BJ (cell line): ENCODE results near the gene DOCK8. TPM values are rescaled to one million over a fixed set of nuclear protein-coding genes. Genes with fewer than 3 reads are reported as not detected.

Experiments
- CTCF ChIA-PET: fragments of 350-600 bp; formaldehyde crosslinking; extraction: SDS; loops from one replicate; lab custom pipeline; 2021; ENCODE audit warnings: antibody characterized with exemption, inconsistent platforms; lab: Yijun Ruan, JAX
- POLR2A ChIA-PET: fragments of 300-600 bp; sonication (Branson Sonifier 250); formaldehyde crosslinking; extraction: SDS; loops from one replicate; lab custom pipeline; 2021; ENCODE audit warnings: antibody characterized with exemption; lab: Charles Lee
- DNase-seq: peaks from one replicate; pipeline ENCODE4 v3.0.0-alpha.2; 2011; ENCODE audit warnings: low read depth
- H3K27me3 ChIP-seq: 2 replicates; pipeline ENCODE4 v1.6.0; 2011; ENCODE audit warnings: low read length; ENCODE audit not compliant: control insufficient read depth, insufficient read depth
- H3K36me3 ChIP-seq: 2 replicates; pipeline ENCODE4 v1.5.1; 2011; ENCODE audit warnings: low read length; ENCODE audit not compliant: control insufficient read depth, insufficient read depth
- H3K4me3 ChIP-seq: 2 replicates; pipeline ENCODE4 v1.5.1; 2011; ENCODE audit warnings: low read depth, mild to moderate bottlenecking, control low read depth, low read length
- polyA plus RNA-seq: library from polyadenylated mRNA; depleted of rRNA; stranded (reverse); fragments of >200 nt; gene quantifications from 2 replicates; pipeline ENCODE4 v1.2.3, GENCODE V29; 2011
- TF ChIP-seq, protein P1 (sequence below): IDR thresholded peaks from 2 replicates; pipeline ENCODE4 v1.5.1; 2011; ENCODE audit warnings: low read depth, mild to moderate bottlenecking, control low read depth, inconsistent platforms, low read length, moderate library complexity; ENCODE audit not compliant: insufficient read depth

Gene DOCK8
- polyA plus RNA-seq, 1 experiment = 0.07 TPM

DNA sequence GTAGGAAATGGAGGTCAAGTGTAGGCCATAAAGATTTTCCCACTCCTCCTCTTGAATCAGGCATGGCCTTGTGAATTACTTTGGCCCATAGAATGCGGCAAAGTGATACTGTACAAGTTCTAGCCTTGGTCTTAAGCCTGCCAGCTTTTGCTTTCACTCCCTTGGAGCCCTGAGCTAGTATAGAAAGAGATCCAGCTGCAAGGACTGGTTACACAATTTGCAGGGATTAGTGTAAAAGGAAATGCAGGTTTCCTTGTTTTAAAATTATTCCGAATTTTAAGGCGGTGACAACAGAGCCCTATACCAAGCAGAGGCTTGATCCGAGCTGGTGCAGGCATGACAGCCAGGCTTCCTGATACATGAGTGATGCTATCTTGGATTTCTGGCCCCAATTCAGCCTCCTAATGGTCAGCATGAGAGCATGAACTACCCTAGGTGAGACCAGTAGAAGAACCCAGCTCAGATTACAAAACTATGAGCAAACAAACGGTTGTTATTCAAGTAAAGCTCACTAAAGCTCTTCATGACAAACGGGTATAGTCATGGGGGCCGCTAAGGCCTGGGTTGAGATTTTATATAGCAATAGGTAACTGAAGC lies 257.9 kb downstream of the DOCK8 start:
- CTCF ChIA-PET = interaction anchor here (1.1 kb wide), 1 partner anchor 58 kb away, joined by 3 read pairs; no protein-coding TSS in a partner anchor
- DNase-seq = no peak
- POLR2A ChIA-PET = no interaction called here
- Histone ChIP-seq H3K27me3 (no peaks in the 10 kb centered on the region), H3K4me3 (no peak overlapping the region), H3K36me3 (no peaks in the 10 kb centered on the region)
- TF ChIP-seq, protein P1, sequence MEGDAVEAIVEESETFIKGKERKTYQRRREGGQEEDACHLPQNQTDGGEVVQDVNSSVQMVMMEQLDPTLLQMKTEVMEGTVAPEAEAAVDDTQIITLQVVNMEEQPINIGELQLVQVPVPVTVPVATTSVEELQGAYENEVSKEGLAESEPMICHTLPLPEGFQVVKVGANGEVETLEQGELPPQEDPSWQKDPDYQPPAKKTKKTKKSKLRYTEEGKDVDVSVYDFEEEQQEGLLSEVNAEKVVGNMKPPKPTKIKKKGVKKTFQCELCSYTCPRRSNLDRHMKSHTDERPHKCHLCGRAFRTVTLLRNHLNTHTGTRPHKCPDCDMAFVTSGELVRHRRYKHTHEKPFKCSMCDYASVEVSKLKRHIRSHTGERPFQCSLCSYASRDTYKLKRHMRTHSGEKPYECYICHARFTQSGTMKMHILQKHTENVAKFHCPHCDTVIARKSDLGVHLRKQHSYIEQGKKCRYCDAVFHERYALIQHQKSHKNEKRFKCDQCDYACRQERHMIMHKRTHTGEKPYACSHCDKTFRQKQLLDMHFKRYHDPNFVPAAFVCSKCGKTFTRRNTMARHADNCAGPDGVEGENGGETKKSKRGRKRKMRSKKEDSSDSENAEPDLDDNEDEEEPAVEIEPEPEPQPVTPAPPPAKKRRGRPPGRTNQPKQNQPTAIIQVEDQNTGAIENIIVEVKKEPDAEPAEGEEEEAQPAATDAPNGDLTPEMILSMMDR = no peak

DNA sequence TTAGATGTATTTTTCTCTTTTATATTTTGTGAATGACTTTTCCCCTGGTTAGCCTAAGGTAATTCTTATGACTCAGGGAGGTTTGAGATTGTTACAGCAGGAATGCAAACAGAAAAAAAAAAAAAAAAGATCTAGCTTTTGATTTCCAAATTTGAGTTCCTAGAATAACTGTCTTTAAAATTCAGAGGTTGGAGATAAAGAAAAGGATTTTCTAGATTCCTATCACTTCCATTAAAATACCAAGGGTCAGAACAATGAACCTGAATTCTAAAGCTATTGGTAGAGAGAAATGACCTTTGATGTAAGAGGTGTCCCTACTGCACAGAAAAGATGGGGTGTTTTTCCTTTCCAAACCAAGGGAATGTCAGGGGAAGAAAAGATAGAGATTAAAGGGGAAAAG lies 262.5 kb downstream of the DOCK8 start:
- H3K27me3 ChIP-seq = no peaks in the 10 kb centered on the region
- no peaks in the 10 kb centered on the region for H3K36me3 ChIP-seq
- CTCF ChIA-PET = no interaction called here
- no peak for DNase-seq
- POLR2A ChIA-PET = no interaction called here
- no peak overlapping the region for H3K4me3 ChIP-seq
- TF ChIP-seq, protein P1 = no peak

DNA sequence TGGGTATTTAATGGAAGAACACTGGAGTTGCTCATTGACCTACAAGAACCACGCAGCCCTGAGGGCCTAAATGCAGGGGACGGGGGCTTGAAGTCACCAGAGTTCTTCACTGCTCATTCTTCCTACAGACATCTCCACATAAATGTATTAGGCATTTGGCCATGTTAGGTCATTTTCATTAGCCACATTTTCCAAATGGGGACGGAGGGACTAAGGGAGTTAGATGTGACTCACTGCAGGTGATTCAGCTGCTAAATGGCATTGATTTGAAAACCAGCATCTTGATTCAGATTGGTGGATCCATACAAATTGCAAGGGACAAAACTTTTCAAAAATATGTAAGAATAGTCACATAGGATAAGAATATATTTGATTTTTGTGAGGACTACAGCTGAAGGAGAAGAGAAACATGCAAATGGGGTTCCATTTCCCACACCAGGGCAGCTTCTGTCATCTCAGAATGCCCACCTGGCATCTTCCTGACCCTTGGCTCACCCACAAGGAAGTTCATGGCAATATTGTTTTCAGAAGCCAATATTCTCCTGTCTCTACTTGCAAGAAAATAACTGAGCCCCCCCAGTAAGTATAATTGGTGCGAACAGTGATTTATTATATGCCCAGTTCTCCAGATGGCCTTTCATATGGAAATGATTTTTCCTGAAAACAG lies 264.8 kb downstream of the DOCK8 start:
- ChIA-PET CTCF (no interaction called here), POLR2A (no interaction called here)
- DNase-seq = no peak

DNA sequence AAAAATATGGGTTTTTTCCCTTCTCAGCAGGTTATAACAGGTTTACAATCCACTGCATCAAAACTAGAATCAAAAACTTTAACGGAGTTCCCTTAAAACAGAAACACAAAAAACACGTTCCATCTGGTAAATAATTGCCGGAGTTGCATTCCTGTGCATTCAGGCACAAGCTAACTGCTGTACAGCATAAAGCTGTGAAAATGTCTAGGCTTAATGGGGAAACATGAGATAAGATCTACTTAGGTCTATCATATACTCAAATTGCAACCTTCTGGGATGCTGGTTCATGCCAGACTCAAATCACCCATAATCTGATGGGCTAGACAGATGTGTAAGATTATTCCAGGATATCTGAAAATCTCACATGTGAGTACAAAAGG lies 265.3 kb downstream of the DOCK8 start:
- TF ChIP-seq, protein P1 = no peak
- CTCF ChIA-PET = no interaction called here
- DNase-seq = no peak
- Histone ChIP-seq H3K36me3 (no peaks in the 10 kb centered on the region), H3K27me3 (no peaks in the 10 kb centered on the region), H3K4me3 (no peak overlapping the region)
- POLR2A ChIA-PET = no interaction called here

More for the DNA sequence above, 264.8 kb downstream of the DOCK8 start:
- no peaks in the 10 kb centered on the region for H3K36me3 ChIP-seq
- no peaks in the 10 kb centered on the region for H3K27me3 ChIP-seq
- TF ChIP-seq, protein P1 = no peak
- H3K4me3 ChIP-seq = no peak overlapping the region

DNA sequence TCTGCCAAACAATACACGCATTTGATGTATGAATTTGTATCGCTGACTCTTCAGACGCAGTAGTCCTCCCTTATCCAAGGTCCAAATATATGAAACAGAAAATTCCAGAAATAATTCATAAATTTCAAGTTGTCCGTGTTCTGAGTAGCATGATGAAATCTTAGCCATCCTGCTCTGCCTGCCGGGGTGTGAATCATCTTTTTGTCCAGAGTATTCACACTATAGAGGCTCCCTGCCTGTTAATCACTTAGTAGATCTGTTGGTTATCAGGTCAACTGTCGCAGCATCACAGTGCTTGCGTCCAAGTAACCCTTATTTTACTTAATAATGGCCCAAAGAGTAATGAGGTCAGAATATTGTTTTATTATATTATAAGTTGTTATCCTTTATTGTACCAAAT lies 268.1 kb downstream of the DOCK8 start:
- H3K27me3 ChIP-seq = no peaks in the 10 kb centered on the region
- no peak for DNase-seq
- ChIA-PET POLR2A (no interaction called here), CTCF (interaction anchor here (1.1 to 1.3 kb wide), 2 partner anchors 12 to 21 kb away, joined by 3 read pairs; partner anchors contain the start of gene KANK1)
- H3K36me3 ChIP-seq = no peaks in the 10 kb centered on the region
- H3K4me3 ChIP-seq = no peak overlapping the region
- TF ChIP-seq, protein P1 = no peak
